ENCODE data around the gene LIF. TPM values are rescaled to one million over a fixed set of nuclear protein-coding genes. Genes with fewer than 3 reads are reported as not detected.

Gene LIF
- total RNA-seq, 1 experiment from 2014 or later = 35.2 TPM

DNA sequence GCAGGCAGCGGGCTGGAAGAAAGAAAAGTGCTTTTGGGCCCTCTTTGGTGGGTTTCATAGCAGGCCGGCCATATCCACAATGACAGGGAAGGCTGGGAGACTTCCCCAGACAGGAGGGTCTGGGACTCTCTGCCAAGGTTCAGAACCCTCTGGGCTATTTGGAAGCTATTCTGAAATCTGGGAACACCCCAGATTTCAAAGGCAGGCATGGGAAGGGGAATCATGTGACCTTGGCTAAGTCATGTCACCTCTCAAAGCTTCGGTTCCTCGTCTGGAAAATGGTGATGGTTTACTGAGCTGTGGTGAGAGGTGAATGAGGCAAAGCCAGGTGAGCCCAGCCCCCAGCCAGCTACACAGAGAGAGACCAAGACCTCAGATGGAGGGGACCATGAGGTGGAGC, 38.1 kb upstream of the LIF start:
- no peak for DNase-seq (ENCODE audit: low read depth)

DNA sequence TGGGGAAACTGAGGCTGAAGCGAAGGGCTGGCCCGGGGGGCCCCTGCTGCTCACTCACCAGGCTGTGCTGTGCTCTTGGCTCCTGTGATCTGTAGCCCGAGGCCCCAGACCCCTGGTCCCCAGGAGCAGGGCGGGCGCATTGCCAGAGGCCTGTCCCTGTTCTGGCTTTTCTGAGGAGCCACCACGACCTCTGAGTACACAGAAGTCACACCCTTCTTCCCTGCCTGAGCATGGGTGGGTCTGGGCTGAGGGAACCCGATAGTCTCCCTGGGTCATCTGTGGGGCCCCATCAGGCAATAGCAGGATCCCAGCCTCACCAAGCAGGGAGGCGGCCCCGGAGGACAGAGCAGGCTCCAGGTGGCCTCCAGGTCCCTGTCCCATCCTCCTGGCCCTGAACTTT, 37.6 kb upstream of the LIF start:
- no peak for DNase-seq (ENCODE audit: low read depth)

DNA sequence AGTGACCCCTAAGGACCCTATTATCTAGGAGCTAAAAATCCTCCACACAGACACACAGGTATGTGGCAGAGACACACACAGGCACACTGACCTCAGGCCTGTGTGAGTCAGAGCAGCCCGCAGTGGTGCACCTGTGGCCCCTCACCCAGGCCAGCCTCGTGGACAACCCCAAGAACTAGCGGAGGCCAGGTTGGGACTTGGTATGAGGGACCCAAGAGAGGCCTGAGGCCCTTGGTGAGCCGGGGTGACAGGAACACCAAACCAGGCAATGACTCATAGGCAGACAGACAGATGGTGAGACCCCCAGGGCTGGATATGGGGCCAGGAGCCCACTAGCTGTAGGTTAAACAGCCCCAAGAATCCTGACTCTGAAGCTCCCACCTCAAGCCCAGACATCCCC, 36.8 kb upstream of the LIF start:
- DNase-seq (ENCODE audit: low read depth) = no peak

DNA sequence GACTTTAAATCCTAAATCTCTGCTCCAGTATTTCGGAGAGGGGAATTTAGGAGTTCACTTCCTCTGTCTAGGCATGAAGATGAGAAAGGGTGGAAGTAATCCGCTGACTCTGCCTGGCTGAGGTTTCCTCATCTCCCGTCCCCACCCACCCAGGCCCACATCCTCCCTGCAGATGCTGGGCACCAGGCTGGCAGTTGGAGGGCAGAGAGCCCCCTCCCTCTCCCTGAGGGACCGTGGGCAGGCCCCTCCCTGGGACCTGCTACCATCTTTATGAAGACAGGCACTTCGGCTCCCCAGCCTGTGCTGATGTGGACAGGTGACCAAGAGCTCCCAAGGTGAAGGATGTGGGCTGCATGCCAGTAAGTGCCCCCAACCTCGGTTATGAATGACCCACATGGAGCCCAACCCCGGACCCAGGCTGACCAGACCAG, 36.1 kb upstream of the LIF start:
- no peak for DNase-seq (ENCODE audit: low read depth)

DNA sequence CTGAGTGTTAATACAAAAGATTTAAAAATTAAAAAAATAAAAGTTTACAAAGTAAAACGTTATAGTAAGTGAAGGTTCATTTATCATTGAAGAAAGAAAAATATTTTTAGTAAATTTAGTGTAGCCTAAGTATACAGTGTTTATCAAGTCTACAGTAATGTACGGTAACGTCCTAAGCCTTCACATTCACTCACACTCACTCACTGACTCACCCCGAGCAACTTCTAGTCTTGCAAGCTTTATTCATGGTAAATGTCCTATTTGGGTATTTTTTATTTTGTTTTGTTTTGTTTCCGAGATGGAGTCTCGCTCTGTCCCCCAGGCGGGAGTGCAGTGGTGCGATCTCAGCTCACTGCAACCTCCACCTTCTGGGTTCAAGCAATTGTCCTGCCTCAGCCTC, 33.9 kb upstream of the LIF start:
- no peak for DNase-seq (ENCODE audit: low read depth)

DNA sequence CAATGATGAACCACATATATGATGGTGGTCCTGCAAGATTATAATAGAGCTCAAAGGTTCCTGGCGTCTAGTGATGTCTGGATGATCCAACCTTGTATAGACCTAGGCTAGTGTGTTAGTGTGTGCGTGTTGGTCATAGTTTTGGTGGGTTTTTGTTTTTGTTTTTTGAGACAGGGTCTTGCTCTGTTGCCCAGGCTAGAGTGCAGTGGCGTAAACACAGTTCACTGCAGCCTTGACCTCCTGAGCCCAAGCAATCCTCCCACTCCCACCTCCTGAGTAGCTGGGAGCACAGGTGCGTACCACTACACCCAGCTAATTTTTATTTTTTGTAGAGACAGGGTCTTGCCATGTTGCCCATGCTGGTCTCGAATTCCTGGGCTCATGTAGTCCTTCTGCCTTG, 33.4 kb upstream of the LIF start:
- no peak for DNase-seq (ENCODE audit: low read depth)

DNA sequence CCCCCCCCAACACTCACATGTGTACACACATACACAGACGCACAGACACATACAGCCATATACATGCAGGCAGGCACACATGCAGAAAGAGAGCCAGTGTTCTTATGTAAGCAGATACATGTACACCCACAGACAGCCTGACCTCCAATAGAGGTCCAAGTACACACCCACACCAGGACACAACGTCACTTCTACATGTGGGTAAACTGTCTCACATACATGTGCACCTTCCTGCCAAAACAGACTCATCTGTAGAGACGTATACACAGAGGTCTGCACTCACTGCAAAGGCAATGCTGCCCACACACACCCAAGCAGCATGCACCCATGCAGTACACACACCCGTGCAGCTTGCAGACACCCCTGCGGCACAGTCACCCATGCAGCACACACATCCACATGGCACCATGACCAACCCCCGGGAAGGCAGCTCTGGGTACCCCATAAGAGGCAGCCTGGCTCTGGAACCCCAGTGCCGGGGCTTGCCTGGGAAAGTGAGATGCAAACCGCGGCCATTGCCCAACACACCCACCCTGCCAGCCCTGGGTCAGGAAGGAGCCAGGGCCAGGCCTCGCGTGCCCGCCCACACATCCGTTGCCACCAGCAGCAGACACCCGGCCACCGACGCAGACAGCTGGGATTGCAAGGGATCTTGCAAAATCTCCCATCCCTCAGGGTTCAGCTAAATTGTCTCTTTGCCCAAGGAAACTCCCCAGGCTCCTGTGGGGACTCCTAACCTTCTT, 32.7 kb upstream of the LIF start:
- no peak for DNase-seq (ENCODE audit: low read depth)

DNA sequence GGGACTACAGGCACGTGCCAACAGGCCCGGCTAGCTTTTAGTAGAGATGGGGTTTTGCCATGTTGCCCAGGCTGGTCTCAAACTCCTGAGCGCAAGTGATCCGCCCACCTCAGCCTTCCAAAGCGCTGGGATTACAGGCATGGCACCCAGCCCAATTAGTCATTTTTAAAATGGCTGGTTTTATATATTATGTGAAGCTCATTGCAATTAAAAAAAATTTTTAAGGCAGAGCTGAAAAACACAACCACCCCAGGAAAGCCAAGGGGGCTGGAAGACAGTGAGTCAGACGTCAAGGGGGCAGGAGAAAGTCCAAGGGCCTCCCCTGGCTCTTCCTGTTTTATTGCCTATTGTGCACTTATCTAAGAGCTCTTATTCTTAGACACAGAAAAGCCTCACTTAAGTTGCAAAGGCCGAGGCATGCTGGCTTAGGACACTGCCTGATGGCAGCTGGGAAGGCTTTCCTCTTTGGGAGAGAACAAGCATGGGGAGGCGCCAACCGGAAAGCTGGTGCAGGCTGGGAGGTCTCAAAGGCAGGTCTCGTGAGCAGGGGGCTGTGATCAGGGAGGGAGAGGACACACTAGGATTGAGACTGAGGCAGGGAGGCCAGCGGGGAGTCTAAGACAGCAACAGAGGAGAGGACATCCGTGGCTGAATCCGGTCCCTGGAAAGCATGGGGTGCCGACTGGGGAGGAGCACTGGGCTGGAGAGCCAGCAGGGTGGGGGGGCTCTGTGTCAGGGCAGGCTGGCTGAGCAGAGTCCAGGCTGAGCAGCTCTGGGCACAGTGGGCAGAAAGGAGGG, 31.2 kb upstream of the LIF start:
- peak; percentile 81 for DNase-seq (ENCODE audit: low read depth)

DNA sequence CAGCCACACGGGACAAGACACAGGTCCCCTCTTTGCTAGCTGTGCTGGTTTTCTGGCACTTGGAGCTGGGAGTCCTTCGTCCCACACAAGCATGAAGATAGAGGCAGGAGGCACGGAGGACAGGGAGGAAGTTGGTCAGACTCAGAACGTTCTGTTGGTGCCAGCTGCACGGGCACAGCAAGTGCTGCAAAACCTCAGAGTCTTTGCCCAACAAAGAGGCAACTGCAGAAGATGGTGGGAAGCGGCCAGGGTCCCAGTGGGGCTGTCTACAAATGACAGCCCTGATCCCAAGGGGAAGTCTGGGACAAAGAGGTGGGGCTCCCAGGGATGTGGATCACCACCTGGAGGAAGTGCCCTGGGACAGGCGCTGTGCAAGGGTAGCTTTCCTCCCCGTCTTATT, 29.5 kb upstream of the LIF start:
- DNase-seq (ENCODE audit: low read depth) = no peak

DNA sequence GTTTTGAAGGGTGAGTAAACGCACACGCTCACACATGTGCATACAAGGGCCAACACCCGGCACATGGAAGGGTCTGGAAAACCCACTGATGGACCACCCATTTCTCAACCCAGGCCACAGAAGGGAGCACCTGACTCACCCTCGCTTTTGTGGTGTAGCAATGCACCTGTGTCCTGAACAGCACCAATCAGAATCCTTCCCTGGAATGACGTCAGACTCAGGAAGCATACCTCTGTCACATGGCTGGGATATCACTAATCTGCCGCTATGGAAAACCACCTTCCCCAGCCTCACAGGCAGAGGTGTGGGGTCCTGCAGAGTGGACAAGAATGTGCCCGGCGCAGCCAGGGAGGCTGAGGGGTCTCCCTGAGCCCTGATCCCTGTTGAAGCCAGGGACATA, 29.1 kb upstream of the LIF start:
- no peak for DNase-seq (ENCODE audit: low read depth)

DNA sequence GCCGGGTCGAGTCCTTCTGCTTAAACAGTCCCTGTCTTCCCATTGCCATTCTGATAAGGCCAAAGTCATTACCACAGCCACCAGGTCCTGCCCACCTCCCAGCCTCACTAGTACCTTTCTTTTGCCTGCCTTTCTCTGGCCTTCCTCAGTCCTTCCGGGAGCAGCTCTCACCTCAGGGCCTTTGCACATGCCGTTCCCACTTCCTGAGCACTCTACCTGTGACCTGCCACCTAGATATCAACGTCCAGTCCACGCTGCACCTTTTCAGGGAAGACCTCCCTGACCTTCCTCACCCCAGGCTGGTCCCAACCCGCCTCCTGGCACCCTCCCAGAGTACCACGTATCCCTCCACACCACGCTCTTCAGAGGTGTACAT, 27.9 kb upstream of the LIF start:
- no peak for DNase-seq (ENCODE audit: low read depth)

DNA sequence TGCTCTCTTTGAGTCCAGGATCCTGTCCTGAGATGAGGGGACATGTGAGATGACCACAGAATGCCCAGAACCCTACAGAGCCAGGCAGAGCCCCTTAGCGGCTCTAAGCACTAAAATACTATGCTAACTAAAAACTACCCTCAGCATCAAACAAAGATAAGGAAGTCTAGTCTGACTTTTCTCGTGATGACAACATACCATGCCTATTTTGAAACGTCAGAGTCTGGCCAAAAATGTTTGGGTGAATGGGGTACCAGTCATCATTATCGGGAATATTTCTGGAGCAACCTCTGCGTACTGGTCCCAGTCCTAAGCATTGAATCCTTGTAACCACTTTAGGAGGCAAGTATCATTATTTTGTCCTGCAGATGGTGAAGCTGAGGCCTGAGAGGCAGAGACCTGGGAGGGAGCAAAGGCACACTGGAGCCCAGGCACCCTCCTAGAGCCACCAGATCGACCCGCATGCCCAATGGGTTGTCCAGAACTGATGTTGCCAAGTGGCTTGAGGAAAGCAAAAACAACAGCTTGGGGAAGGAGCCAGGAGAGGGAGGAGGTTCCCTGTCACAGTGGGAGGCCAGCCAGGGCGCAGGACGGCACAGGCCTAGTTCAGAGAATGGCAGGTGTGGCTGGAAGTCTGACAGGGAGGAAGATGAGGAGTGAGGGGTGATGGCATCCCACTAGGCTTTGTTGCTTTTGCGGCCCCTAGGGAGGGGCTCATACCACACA, 27.3 kb upstream of the LIF start:
- DNase-seq (ENCODE audit: low read depth) = no peak

DNA sequence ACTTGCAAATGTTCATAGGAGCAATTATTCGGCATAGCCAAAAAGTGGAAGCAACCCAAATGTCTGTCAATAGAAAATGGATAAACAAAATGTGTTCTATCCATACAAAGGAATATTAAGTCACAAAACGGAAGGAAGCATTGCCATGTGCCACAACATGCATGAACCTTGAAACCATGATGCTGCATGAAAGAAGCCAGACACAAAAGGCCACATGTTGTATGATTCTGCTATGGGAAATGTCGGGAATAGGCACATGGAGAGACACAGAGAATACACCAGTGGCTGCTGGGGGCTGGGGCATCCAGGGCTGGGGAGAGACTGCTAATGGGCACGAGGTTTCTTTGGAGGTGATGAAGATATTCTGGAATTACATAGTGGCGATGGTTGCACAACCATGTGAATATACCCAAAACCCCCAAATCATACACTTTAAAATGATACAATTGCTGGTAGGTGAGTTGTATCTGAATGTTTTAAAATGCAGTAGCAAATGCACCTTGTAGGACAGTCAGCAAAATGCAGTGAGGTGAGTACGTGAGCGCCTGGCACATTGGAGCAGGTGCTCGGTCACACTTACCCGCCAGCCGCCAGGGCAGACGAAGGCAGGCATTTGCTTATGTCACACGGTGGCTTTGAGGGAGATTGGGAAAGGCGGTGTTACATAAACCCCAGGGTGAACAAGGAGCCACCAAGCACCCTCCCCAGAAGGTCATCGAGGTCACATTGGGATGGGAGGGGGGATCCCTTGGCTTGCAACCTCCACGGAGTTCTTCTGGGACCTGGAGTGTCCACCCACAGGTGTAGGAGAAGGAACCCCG, 26.4 kb upstream of the LIF start:
- no peak for DNase-seq (ENCODE audit: low read depth)

DNA sequence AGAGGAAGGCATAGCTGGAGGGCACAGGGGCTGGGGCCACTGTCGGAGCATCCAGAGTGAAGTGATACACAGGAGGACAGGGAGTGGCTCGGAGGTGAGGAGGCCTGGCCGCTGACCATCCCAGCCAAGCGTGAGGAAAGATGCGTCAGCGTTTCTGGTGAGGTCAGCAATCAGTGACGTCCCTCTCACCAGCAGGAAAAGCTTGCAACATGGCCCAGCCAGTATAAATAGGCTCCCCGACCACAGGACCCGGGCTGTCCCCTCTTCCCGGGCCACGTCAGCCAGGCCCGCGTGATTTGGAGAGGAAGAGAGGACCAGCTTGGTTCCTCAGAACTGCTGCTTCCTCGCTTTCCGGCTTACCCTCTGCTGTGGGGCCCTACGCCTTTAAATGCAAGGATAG, 24.3 kb upstream of the LIF start:
- peak; percentile 62 for DNase-seq (ENCODE audit: low read depth)

DNA sequence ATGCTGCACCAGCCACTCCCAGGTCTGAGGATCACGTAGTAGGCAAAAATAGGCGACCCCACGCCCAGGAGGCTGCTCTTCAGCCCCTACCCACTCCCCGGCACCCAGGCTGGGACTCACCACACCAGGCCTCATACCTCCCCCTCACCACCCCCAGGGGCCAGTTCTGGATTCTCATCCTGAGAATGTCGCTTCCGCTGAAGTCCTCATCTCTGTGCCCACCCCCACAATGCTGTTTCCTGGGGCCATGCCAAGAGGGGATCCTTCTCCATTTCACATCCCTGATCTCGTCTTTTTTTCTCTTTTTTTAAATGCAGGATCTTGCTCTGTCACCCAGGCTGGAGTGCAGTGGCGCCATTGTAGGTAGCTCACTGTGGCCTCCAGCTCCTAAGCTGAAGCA, 21.8 kb upstream of the LIF start:
- no peak for DNase-seq (ENCODE audit: low read depth)

DNA sequence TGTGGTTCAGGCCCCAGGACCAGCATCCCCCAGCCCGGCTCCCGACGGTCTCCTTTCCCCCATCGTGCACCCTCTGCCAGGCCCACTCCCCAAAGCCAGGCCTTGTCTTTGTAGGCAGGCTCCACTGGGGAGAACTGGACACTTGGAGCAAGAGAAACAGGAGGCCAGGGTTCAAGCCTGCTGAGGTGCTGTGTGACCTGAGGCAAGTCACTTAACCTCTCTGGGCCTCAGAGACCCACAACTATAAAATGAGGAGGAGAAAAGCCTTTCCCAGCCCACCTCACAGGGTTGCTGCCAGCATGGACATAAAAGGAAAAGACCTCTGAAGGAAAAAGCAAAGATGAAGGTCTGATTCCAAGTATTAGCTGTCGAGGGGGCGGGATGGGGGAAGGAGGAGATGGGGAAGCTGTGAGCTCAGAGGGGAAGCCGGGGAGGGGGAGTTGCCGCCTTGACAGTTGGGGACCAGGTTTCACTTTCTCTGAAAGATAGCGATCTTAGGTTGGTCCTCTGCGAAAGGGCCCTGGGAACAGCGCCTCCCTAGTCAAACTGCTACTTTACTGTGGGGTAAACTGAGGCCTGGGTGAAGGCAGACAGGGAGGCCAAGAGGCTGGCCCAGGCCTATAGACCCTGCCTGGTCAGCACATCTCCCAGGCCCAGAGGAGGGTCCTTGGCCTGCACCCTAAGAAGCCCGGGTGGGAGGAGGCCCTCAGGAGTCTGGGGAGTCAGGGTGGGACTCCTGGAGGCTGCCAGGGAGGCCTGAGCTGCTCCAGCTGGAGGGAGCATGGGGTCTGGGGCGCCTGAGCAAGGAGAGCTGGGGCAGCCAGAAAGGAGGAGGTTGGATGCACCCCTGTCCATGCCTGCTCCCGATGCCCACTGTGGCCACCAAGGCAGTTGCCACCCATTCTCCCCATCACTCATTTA, 21.1 kb upstream of the LIF start:
- no peak for DNase-seq (ENCODE audit: low read depth)

DNA sequence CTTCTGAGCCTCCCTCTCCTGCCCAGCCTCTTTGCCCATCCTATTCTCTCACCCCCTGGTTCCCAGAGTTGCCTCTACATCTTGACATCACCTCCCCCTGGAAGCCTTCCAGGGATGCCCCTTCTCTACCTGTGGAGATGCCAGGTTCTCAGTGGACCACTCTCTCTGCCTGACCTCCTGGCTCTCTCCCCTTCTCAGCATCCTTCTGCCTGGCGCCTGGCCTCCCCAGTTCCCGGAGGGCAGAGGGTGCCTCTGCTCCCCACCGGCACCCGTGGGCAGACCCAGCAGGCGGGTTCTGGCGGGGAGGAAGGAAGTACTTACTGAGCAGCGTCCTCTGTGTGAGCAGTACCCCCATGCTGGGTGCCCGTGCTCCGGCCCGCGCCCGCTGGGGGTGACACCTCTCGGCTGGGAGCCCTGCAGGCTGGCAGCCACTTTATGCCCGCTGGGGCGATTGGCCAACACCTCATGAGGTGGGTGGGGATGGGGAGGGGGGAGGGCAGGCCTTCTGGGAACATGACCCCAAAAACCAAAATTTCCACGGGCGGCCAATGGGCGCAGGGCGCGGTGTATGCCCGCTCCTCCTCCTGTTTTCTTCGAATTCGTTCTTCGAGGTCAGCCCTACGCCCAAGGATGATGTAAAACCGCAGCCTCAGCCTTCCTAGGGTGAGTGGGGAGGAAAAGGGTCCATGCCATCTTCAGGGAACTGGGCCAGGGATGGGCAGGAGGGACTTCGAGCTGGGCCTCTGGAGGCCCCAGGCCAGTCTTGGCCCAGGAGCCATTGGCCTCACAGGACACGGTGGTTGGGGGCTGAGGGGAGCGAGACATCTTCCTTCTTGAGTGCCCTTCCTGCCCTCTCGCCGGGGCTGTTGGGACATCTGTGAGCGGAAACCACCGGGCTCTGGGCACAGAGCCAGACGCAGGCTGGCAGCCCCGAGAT, 20.2 kb upstream of the LIF start, which contains the start of gene OSM:
Gene OSM (minus strand): TSS at position 407 of the 937 bp plus-strand sequence. CDS start 52 bp downstream, at position 355.
- DNase-seq (ENCODE audit: low read depth) = peak; percentile 43

DNA sequence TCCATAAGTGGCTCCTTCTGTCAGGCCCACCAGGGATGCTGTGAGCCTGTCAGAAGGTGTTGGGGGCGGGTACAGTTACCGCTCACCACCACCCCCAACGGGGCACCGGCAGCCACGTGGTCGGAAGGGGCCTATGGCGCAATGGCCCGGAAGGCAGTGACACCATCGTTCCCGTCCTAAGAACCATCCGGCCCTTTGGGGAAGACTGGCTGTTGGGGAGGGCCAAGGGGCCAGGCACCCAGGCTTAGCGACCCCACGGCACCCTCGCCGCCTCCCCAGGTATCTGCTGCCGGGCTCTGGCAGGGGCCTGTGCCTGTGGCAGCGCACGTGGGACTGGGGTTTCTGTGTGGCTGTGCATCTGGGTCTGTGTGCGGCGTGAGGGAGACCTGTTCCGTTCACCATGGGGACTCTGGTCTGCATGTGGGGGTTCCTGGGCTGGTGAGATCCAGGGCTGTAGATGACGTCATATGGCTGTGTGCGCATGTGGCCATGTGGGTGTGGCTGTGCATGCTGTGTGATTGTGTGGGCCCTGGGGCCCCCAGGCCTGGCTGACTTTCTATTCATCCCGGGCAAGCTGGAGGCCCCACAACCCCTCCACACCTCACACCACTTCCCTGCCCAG, 19.4 kb upstream of the LIF start:
- peak; percentile 46 for DNase-seq (ENCODE audit: low read depth)

DNA sequence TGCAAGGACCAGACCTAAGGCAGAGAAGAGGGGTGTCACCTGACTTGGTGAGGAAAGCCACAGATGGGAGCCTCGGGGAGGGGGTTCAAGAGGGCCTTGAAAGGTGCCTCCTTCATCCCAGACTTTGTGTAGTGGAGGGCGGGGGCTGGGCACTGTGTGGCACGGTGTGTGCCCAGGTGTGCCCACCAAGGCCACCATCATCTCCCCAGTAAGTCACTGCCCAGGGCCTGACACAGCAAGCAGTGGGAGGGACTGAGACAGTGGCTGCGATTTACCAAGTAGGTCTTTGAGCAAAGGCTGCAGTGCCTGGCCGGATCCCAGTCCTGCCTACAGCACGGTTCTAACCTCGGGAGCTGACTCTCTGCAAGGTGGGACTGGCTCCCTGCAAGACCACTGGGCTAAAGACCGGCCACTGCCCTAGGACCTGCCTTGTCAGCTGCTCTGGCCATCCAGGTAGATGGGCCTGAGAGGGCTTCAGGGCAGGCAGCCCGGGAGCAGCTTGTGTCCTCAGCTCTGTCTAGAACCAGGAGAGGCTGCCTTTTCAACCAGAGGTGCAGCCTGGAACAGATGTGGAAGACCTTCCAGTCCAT, 18.7 kb upstream of the LIF start:
- no peak for DNase-seq (ENCODE audit: low read depth)
